ENCODE data around the gene RFNG. TPM values are rescaled to one million over a fixed set of nuclear protein-coding genes. Genes with fewer than 3 reads are reported as not detected.

RFNG gene
- total and polyA plus RNA-seq, 3 donors from 2014 or later = 50.5 to 102 (median 73.3) TPM

DNA sequence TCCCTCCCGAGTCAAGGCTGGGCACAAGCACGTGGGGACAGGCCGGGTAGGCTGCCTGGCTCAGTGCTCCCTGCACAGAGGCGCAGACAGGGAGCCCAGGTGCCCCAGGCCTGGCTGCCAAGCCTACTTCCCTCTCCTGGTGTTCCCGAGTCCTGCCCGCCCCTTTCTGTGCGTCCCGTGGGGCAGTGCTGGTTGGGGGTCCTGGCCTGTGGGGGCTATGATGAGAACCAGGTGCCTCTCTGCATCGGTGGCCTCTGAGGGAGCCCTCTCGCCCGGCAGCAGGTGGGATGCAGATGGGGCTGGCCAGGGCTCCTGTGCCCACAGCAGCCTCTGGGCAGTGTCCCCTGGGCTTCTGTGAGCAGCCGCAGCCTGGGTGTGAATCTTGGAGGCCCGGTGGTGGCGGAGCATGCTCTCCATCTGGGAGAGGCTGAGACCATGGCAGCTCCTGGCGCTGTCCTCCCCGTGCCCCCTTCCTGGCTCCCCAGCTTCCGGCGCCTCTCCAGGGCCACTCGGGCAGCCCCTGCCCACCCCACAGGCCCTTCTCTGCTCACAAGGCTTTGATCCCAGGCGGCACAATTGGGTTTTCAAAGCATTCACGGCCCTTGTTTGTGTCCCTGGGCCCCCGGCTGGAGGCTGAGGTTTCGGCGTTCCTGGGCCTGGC, 36.2 kb downstream of the RFNG start:
- no peaks in the 10 kb centered on the region for H3K36me3 ChIP-seq (ENCODE audit: low read depth, missing control alignments)
- no peak overlapping the region for H3K4me3 ChIP-seq
- no peaks in the 10 kb centered on the region for H3K9me3 ChIP-seq
- 90 to 96% methylated on average over 13 to 21 of the region's 24 CpGs for WGBS, 2 donors
- no peak overlapping the region for H3K27ac ChIP-seq
- intact Hi-C loops (cut with DNase I; ENCODE audit: low total_unique reads) = no loop called here
- H3K4me1 ChIP-seq = peaks cover 6% of the 10 kb centered on the region
- TF ChIP-seq, protein P1, sequence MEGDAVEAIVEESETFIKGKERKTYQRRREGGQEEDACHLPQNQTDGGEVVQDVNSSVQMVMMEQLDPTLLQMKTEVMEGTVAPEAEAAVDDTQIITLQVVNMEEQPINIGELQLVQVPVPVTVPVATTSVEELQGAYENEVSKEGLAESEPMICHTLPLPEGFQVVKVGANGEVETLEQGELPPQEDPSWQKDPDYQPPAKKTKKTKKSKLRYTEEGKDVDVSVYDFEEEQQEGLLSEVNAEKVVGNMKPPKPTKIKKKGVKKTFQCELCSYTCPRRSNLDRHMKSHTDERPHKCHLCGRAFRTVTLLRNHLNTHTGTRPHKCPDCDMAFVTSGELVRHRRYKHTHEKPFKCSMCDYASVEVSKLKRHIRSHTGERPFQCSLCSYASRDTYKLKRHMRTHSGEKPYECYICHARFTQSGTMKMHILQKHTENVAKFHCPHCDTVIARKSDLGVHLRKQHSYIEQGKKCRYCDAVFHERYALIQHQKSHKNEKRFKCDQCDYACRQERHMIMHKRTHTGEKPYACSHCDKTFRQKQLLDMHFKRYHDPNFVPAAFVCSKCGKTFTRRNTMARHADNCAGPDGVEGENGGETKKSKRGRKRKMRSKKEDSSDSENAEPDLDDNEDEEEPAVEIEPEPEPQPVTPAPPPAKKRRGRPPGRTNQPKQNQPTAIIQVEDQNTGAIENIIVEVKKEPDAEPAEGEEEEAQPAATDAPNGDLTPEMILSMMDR (IDR thresholded peaks at IDR 0.05) = no peak
- no peak for TF ChIP-seq POLR2A (IDR thresholded peaks at IDR 0.05)
- DNase-seq = no peak
- H3K27me3 ChIP-seq = no peaks in the 10 kb centered on the region

DNA sequence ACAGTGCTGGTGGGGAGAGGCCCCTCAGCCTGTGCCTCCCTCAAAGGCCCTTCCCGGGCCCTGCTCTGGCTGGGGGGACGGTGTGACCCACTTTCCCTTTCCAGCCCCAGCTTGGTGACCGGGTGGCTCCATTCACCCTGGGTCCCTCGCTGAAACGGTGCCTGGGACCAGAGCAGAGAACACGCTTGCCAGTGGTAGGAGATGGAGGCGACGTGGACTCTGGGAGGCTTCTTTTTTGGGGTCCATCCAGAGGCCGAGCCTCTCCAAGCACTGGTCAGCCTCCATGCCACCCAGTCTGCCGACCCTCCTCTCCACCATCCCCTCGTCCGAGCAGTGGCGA, 36.7 kb downstream of the RFNG start:
- no peak overlapping the region for H3K27ac ChIP-seq
- H3K27me3 ChIP-seq = no peaks in the 10 kb centered on the region
- intact Hi-C loops (cut with DNase I; ENCODE audit: low total_unique reads) = no loop called here
- H3K9me3 ChIP-seq = no peaks in the 10 kb centered on the region
- DNase-seq = no peak
- TF ChIP-seq, protein P1 (IDR thresholded peaks at IDR 0.05) = no peak
- no peak for TF ChIP-seq POLR2A (IDR thresholded peaks at IDR 0.05)
- no peaks in the 10 kb centered on the region for H3K36me3 ChIP-seq (ENCODE audit: low read depth, missing control alignments)
- no peak overlapping the region for H3K4me3 ChIP-seq
- 89 to 96% methylated on average over 4 to 13 of the region's 13 CpGs for WGBS, 2 donors
- peaks cover 6% of the 10 kb centered on the region for H3K4me1 ChIP-seq

DNA sequence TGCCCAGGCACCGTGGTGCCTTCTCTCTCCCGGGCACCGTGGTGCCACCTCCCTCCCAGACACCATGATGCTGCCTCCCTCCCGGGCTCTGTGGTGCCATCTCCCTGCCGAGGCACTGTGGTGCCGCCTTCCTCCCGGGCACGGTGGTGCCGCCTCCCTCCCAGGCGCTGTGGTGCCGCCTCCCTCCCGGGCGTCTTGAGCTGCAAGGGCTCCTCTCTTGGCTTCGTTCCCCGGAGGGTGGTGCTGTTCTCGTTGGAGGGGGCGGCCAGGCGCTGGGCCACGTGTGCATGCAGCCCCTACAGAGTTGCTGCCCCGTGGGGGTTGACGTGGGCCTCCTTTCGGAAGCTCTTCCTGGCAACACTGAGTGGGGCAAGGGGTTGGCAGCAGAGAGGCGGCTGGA, 37.2 kb downstream of the RFNG start:
- intact Hi-C loops (cut with DNase I; ENCODE audit: low total_unique reads) = no loop called here
- 82 to 100% methylated on average over 2 to 13 of the region's 23 CpGs for WGBS, 2 donors
- Histone ChIP-seq H3K27ac (no peak overlapping the region), H3K9me3 (no peaks in the 10 kb centered on the region), H3K4me1 (peaks cover 6% of the 10 kb centered on the region), H3K4me3 (no peak overlapping the region), H3K36me3 (ENCODE audit: low read depth, missing control alignments) (no peaks in the 10 kb centered on the region), H3K27me3 (no peaks in the 10 kb centered on the region)
- TF ChIP-seq POLR2A (IDR thresholded peaks at IDR 0.05) = no peak
- TF ChIP-seq, protein P1 (IDR thresholded peaks at IDR 0.05) = no peak
- no peak for DNase-seq

DNA sequence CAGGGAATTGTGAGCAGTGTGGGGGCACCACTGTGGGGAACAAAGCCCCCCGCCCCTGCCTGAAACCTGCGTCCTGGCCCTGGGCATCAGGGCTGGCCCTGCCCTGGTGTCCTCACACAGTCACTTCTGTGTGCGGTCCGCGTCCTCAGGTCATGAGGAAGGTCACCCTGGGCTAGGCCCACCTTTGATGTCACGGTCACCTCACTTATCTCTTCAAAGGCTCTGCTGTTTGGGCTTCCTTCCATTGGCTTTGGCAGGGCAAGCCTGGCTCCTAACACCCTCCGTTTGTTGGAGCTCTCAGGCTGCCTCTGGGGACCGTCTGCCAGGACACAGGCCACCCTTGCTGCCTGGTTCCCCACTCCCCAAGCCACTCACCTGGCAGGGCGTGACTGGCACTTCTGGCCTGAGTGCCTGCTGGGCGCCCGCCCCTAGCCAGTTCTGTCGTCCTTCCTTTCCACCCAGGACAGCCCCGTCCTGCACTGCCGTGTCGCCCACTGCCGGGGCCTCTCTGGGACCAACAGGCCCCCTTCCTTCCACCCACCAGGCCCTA, 37.8 kb downstream of the RFNG start:
- DNase-seq = no peak
- no peaks in the 10 kb centered on the region for H3K9me3 ChIP-seq
- H3K27ac ChIP-seq = no peak overlapping the region
- WGBS, 2 donors = 84 to 91% methylated on average over 13 to 16 of the region's 16 CpGs
- intact Hi-C loops (cut with DNase I; ENCODE audit: low total_unique reads) = no loop called here
- H3K36me3 ChIP-seq (ENCODE audit: low read depth, missing control alignments) = no peaks in the 10 kb centered on the region
- TF ChIP-seq POLR2A (IDR thresholded peaks at IDR 0.05) = no peak
- TF ChIP-seq, protein P1 (IDR thresholded peaks at IDR 0.05) = no peak
- H3K27me3 ChIP-seq = no peaks in the 10 kb centered on the region
- H3K4me1 ChIP-seq = peaks cover 6% of the 10 kb centered on the region
- no peak overlapping the region for H3K4me3 ChIP-seq

DNA sequence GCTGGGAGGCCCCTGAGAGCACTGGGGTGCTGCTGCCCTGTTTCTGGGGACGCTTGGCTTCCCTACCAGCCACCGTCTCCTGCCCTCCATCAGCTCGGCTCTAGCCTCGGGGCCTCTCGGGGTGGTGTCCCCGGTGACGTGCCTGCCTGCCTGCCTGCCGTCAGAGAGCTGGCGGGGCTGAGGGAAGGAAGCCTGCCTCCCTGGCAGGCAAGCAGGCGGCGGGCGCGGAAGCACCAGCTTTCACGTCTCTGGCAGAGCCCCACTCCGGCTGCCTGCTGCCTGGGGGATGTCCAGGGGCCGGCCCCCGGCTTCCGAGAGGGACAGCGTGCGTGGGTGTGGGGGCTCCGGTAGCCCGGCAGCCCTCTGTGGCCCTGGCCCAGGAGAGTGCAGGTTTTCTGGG, 38.3 kb downstream of the RFNG start:
- no peak for TF ChIP-seq POLR2A (IDR thresholded peaks at IDR 0.05)
- TF ChIP-seq, protein P1 (IDR thresholded peaks at IDR 0.05) = no peak
- H3K36me3 ChIP-seq (ENCODE audit: low read depth, missing control alignments) = no peaks in the 10 kb centered on the region
- DNase-seq = no peak
- H3K27me3 ChIP-seq = no peaks in the 10 kb centered on the region
- intact Hi-C loops (cut with DNase I; ENCODE audit: low total_unique reads) = no loop called here
- WGBS, 2 donors = 77 to 85% methylated on average over 13 to 16 of the region's 22 CpGs
- peak overlapping the region in 1 of 2 donors; percentile 43 for H3K27ac ChIP-seq
- no peaks in the 10 kb centered on the region for H3K9me3 ChIP-seq
- H3K4me3 ChIP-seq = no peak overlapping the region
- peaks cover 6% of the 10 kb centered on the region for H3K4me1 ChIP-seq

All from testis (tissue), 3 donors.